Activated T-helper 2 cell treated with anti-CD3 and anti-CD28 coated beads, Interferon-gamma antibody, Interleukin-2, Interleukin-4, amounts not matched to agents 10 μg/mL and 5 μg/mL and 100 μg/mL, durations not matched to agents 14 hours and 24 hours and 36 hours (primary cell): Measurements from ENCODE around the gene AP1M1. TPM values are rescaled to one million over a fixed set of nuclear protein-coding genes. Genes with fewer than 3 reads are reported as not detected.

Source experiments
- DNase-seq: peaks from one replicate; pipeline ENCODE4 v3.0.0; 2021; ENCODE audit warnings: low spot score
- H3K27ac Mint-ChIP-seq: one replicate; pipeline ENCODE4 v1.8.0; 2021; ENCODE audit warnings: mixed read lengths
- H3K27me3 Mint-ChIP-seq: one replicate; pipeline ENCODE4 v1.8.0; 2021; ENCODE audit warnings: low read depth, mixed read lengths
- H3K36me3 Mint-ChIP-seq: one replicate; pipeline ENCODE4 v1.8.0; 2021; ENCODE audit warnings: low read depth, mixed read lengths
- H3K4me1 Mint-ChIP-seq: one replicate; pipeline ENCODE4 v1.8.0; 2021; ENCODE audit warnings: low read depth, mixed read lengths
- H3K4me3 Mint-ChIP-seq: one replicate; pipeline ENCODE4 v1.8.0; 2021; ENCODE audit warnings: low read depth, mild to moderate bottlenecking, moderate library complexity, mixed read lengths
- H3K9me3 Mint-ChIP-seq: one replicate; pipeline ENCODE4 v1.8.0; 2021; ENCODE audit warnings: mixed read lengths
- intact Hi-C: fragments of 100-400 bp; cut with micrococcal nuclease; formaldehyde crosslinking; loops from one replicate; pipeline ENCODE4 v1.15.1; 2023
- total RNA-seq: library from RNA; stranded (reverse); gene quantifications from 2 replicates; pipeline ENCODE4 v1.2.3, GENCODE V29; 2022

The AP1M1 gene
- total RNA-seq, 1 donor from 2014 or later, result 106 TPM

DNA sequence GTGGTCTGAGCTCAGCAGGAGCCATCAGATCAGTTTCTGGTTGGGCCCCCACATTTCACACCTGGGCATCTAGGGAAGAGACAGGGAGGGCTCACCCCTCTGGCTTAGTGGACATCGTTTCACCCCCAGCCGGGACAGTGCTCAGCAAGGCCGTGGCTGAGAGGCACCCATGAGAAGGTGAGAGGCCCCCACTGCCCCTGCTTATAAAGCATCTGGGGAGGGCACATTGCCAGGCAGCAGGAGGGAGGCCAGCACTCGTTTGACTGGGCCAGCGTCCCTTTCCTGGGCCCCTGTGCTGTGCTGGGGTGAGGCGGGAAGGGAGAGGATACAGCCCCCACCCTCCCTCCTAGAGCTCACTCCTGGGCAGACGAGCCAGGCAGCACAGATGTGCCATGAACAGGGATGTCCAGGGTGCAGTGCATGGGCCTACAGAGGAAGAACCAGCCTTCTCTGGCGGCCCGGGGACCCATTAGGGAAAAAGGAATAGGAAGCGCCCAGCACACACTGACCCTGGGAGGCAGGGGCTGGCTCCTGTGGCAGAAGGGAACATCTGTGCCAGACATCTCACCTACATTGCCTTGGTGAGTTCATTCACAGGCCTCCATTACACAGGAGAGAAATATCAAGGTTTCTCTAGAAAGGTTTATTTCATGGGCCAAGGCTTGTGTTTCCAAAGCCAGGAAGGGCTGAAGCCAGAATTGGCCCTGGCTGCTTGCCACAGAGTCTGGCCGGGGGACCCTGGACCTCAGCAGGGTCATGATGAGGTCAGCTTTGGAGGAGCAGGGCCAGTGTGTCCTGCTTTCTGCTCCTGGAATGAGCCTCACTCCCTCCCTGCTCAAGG, 7.7 kb downstream of the AP1M1 start:
- intact Hi-C loops, result no loop called here
- Mint-ChIP-seq H3K4me1 (peaks cover 40% of the 10 kb centered on the region), H3K9me3 (no peaks in the 10 kb centered on the region), H3K27ac (no peak overlapping the region), H3K4me3 (no peak overlapping the region), H3K36me3 (peaks cover 77% of the 10 kb centered on the region), H3K27me3 (no peaks in the 10 kb centered on the region)
- no peak for DNase-seq

DNA sequence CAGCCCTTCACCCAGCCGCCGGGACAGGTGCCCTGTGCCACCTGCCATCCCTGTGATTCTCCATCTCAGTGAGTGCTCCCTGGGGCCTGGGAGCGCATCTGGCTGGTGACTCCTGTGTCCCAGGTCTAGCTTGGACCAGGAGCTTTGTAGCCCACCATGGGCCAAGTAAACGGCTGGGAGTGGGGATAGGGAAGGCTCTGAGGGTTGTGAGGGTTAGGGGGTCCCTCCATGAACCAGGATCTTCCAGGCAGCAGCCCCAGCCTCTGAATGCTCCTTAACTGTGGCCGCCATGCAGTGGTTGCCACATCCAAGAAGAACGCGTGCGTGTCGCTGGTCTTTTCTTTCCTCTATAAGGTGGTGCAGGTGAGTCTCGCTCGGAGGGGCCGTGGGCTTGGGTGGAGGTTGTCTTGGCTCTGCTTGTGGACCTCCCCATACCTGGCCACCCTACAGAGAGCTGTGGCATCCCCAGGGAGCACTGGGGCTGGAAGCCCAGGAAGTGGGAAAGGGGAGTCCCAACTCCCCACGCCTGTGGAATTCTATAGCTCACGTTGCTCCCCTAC, 8.4 kb downstream of the AP1M1 start:
- Mint-ChIP-seq H3K9me3 (no peaks in the 10 kb centered on the region), H3K27me3 (no peaks in the 10 kb centered on the region), H3K27ac (peak overlapping the region; percentile 41), H3K36me3 (peaks cover 76% of the 10 kb centered on the region), H3K4me3 (no peak overlapping the region), H3K4me1 (peaks cover 35% of the 10 kb centered on the region)
- no peak for DNase-seq
- intact Hi-C loops, result no loop called here

DNA sequence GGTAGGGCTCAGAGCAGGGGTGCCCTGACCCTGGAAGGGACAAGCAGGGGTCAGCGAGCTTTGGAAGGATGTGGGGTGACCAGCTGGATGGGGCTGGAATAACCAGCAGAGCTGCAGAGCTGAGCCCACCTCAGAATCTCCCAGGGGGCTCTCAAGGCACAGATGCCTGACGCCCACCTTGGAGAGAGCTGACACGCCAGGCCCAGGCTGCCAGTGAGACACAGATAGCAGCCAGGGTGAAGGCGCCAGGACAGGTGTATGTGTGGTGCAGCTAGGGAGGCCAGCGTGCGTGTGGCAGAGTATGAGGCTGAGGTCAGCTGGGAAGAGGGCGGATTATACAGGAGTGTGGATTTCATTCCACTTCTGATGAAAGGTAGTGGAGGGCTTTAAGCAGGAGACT, 8.9 kb downstream of the AP1M1 start:
- peak overlapping the region; percentile 10 for H3K27ac Mint-ChIP-seq
- no peak for DNase-seq
- H3K4me3 Mint-ChIP-seq, result no peak overlapping the region
- peaks cover 78% of the 10 kb centered on the region for H3K36me3 Mint-ChIP-seq
- no peaks in the 10 kb centered on the region for H3K9me3 Mint-ChIP-seq
- peaks cover 35% of the 10 kb centered on the region for H3K4me1 Mint-ChIP-seq
- intact Hi-C loops, result no loop called here
- H3K27me3 Mint-ChIP-seq, result no peaks in the 10 kb centered on the region

GRCh38 chr19:16207063-16207462, 9.4 kb downstream of the AP1M1 start:
- intact Hi-C loops, result no loop called here
- no peak for DNase-seq
- Mint-ChIP-seq H3K9me3 (no peaks in the 10 kb centered on the region), H3K4me1 (peaks cover 35% of the 10 kb centered on the region), H3K27me3 (no peaks in the 10 kb centered on the region), H3K27ac (peak overlapping the region; percentile 13), H3K4me3 (no peak overlapping the region), H3K36me3 (peaks cover 79% of the 10 kb centered on the region)

DNA sequence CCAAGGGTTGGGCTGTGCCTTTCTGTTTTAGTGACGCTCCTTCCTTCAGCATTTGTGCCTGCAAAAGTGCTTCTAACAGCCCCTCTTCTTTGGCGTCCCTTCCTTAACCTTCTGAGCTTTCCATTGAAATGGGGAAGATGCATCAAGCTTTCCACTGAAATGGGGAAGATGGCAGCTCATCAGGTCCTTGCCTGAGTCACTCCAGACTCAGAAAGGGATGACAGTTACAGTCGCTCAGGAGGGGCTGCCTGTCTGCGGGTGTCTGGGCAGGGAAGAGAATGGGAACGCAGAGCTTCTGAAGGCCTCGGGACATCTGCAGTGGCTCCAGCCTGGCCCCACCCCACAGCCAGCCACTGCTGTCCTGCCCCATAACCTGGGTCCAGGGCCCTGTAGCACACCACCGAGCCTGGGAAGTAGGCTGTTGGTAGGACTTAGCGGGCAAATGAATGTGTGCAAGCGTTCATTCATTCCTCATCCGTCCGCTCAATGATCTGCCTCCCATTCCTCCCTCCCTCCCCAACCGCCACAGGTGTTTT, 9.8 kb downstream of the AP1M1 start:
- peaks cover 80% of the 10 kb centered on the region for H3K36me3 Mint-ChIP-seq
- no peak overlapping the region for H3K4me3 Mint-ChIP-seq
- H3K9me3 Mint-ChIP-seq, result no peaks in the 10 kb centered on the region
- H3K27ac Mint-ChIP-seq, result peak overlapping the region; percentile 67
- no peak for DNase-seq
- intact Hi-C loops, result no loop called here
- no peaks in the 10 kb centered on the region for H3K27me3 Mint-ChIP-seq
- peaks cover 36% of the 10 kb centered on the region for H3K4me1 Mint-ChIP-seq

GRCh38 chr19:16208064-16208759, 10.5 kb downstream of the AP1M1 start:
- DNase-seq, result no peak
- peaks cover 39% of the 10 kb centered on the region for H3K4me1 Mint-ChIP-seq

GRCh38 chr19:16208847-16209665, 11.3 kb downstream of the AP1M1 start:
- no peak overlapping the region for H3K27ac Mint-ChIP-seq

More at GRCh38 chr19:16208064-16208759, 10.5 kb downstream of the AP1M1 start:
- peaks cover 80% of the 10 kb centered on the region for H3K36me3 Mint-ChIP-seq
- no peaks in the 10 kb centered on the region for H3K9me3 Mint-ChIP-seq
- peak overlapping the region; percentile 67 for H3K27ac Mint-ChIP-seq
- intact Hi-C loops, result no loop called here
- H3K27me3 Mint-ChIP-seq, result no peaks in the 10 kb centered on the region
- H3K4me3 Mint-ChIP-seq, result no peak overlapping the region

DNA sequence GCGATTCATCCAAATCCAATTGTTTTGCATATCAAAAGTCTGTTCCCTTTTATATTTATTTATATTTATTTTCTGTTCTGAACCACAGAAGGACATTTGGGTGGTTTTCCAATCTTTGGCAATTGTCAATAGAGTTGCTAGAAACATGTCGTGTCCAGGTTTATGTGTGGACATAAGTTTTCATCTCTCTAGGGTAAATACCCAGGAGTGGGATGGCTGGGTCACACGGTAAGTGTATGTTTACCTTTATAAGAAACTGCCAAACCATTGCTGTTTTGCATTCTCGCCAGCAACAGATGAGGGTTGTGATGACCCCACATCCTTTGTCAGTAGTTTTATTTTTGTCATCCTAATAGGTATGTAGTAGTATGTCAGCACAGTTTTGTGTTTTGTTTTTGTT, 12.5 kb downstream of the AP1M1 start:
- Mint-ChIP-seq H3K27ac (no peak overlapping the region), H3K9me3 (no peaks in the 10 kb centered on the region), H3K4me3 (no peak overlapping the region), H3K4me1 (peaks cover 38% of the 10 kb centered on the region), H3K36me3 (peaks cover 83% of the 10 kb centered on the region), H3K27me3 (no peaks in the 10 kb centered on the region)
- intact Hi-C loops, result no loop called here
- DNase-seq, result no peak

More at GRCh38 chr19:16208847-16209665, 11.3 kb downstream of the AP1M1 start:
- no peaks in the 10 kb centered on the region for H3K9me3 Mint-ChIP-seq
- intact Hi-C loops, result no loop called here
- H3K27me3 Mint-ChIP-seq, result no peaks in the 10 kb centered on the region
- DNase-seq, result no peak
- no peak overlapping the region for H3K4me3 Mint-ChIP-seq
- H3K36me3 Mint-ChIP-seq, result peaks cover 81% of the 10 kb centered on the region
- peaks cover 38% of the 10 kb centered on the region for H3K4me1 Mint-ChIP-seq

DNA sequence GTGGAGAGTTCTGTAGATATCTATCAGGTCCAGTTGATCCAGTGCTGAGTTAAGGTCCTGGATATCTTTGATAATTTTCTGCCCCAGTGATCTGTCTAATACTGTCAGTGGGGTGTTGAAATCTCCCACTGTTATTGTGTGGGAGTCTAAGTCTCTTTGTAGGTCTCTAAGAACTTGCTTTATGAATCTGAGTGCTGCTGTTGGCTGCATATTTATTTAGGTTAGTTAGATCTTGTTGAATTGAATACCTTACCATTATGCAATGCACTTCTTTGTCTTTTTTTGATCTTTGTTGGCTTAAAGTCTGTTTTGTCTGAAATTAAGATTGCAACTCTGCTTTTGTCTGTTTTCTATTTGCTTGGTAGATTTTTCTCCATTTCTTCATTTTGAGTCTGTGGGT, 15.4 kb downstream of the AP1M1 start:
- DNase-seq, result no peak
- H3K4me1 Mint-ChIP-seq, result peaks cover 34% of the 10 kb centered on the region
- H3K27ac Mint-ChIP-seq, result no peak overlapping the region
- peaks cover 94% of the 10 kb centered on the region for H3K36me3 Mint-ChIP-seq
- intact Hi-C loops, result no loop called here
- no peak overlapping the region for H3K4me3 Mint-ChIP-seq
- no peaks in the 10 kb centered on the region for H3K9me3 Mint-ChIP-seq
- no peaks in the 10 kb centered on the region for H3K27me3 Mint-ChIP-seq

DNA sequence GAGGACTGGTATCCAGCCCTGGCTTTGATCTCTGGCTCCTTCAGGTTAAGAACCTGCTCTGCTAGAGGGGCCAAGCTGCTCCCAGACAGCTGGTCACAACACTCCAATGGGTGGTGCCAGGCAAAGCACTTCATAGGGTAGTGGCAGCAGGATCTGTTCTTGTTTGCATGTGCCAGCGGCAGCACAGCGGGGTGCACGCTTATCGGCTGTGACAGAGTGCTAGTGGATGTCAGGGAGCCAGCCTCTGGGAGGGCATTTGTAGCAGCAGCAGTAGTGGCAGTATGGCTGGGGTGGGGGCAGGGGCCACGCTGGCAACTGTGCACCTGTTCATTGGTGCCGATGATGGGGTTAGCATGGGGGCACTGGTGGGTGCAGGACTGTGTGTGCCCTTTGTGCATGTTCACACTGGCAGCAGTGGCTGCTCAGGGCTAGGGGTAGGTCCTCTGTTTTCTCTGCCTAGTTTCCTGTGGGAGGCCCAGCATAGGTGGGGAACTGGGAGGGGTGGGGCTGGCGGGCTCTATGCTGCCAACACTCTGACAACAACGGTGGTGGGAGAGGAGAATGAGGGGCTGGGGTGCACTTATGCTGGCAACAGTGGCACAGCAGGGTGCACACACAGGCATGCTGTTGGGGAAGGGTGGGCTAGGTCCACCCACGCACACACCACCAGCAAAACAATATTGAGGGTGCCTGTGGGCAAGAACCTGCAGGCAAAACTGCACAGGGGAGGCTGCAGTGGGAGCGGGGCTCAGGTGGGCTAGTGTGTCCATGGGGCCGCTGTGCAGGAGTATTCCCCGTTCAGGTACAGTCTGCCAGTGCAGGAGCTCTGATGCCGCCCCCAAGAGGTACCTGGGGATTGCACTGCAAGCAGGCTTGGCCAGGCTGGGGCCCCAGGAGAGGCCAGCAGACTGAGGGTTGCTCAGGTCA, 19.3 kb downstream of the AP1M1 start:
- H3K36me3 Mint-ChIP-seq, result peaks cover 95% of the 10 kb centered on the region
- H3K4me3 Mint-ChIP-seq, result no peak overlapping the region
- intact Hi-C loops, result no loop called here
- DNase-seq, result no peak
- H3K27ac Mint-ChIP-seq, result no peak overlapping the region
- H3K4me1 Mint-ChIP-seq, result peaks cover 24% of the 10 kb centered on the region
- H3K9me3 Mint-ChIP-seq, result peaks cover 25% of the 10 kb centered on the region
- no peaks in the 10 kb centered on the region for H3K27me3 Mint-ChIP-seq

GRCh38 chr19:16217716-16218451, 20.2 kb downstream of the AP1M1 start:
- H3K36me3 Mint-ChIP-seq, result peaks cover 95% of the 10 kb centered on the region
- intact Hi-C loops, result no loop called here
- no peak overlapping the region for H3K27ac Mint-ChIP-seq
- no peak for DNase-seq
- no peak overlapping the region for H3K4me3 Mint-ChIP-seq
- H3K27me3 Mint-ChIP-seq, result no peaks in the 10 kb centered on the region
- H3K4me1 Mint-ChIP-seq, result peaks cover 16% of the 10 kb centered on the region
- H3K9me3 Mint-ChIP-seq, result peaks cover 31% of the 10 kb centered on the region
